NCI-H2171 (cell line): ENCODE measurements around the gene TNIP3.
"Not testable (repeated sequence)": the region's sequence is repeated elsewhere in the genome, so short reads cannot be mapped to it uniquely, and the experiment has no call there.

Experiments
- DNase-seq: peaks from one replicate; lab custom pipeline; 2025; lab: John Stamatoyannopoulos, UW

Gene TNIP3

GRCh38 chr4:121177246-121178137 lies 13.4 kb upstream of the TNIP3 start:
- no peak for DNase-seq

GRCh38 chr4:121176082-121176934 lies 12.2 kb upstream of the TNIP3 start:
- DNase-seq, result no peak

GRCh38 chr4:121171477-121171876 lies 7.4 kb upstream of the TNIP3 start:
- DNase-seq, result not testable (repeated sequence)

- no peak for DNase-seq
Observed at GRCh38 chr4:121168446-121169281, 4.5 kb upstream of the TNIP3 start.

GRCh38 chr4:121166976-121167375 lies 2.9 kb upstream of the TNIP3 start:
- no peak for DNase-seq

- no peak for DNase-seq
Observed at GRCh38 chr4:121165206-121165605, 1.1 kb upstream of the TNIP3 start.

- DNase-seq, result no peak
Observed at GRCh38 chr4:121156822-121157769, 7.0 kb downstream of the TNIP3 start.

GRCh38 chr4:121155893-121156292 lies 8.2 kb downstream of the TNIP3 start:
- DNase-seq, result no peak

- DNase-seq, result no peak
Observed at GRCh38 chr4:121154103-121154515, 10.0 kb downstream of the TNIP3 start.

- no peak for DNase-seq
Observed at GRCh38 chr4:121151942-121152341, 12.2 kb downstream of the TNIP3 start.

- no peak for DNase-seq
Observed at GRCh38 chr4:121150486-121150885, 13.6 kb downstream of the TNIP3 start.

GRCh38 chr4:121150003-121150402 lies 14.1 kb downstream of the TNIP3 start:
- DNase-seq, result no peak

GRCh38 chr4:121148621-121149020 lies 15.5 kb downstream of the TNIP3 start:
- no peak for DNase-seq

GRCh38 chr4:121148000-121148399 lies 16.1 kb downstream of the TNIP3 start:
- no peak for DNase-seq

- no peak for DNase-seq
Observed at GRCh38 chr4:121146530-121146929, 17.6 kb downstream of the TNIP3 start.

GRCh38 chr4:121145430-121145829 lies 18.7 kb downstream of the TNIP3 start:
- no peak for DNase-seq

- no peak for DNase-seq
Observed at GRCh38 chr4:121144021-121144420, 20.1 kb downstream of the TNIP3 start.

GRCh38 chr4:121143131-121143530 lies 21.0 kb downstream of the TNIP3 start:
- DNase-seq, result no peak

- DNase-seq, result no peak
Observed at GRCh38 chr4:121140716-121141460, 23.2 kb downstream of the TNIP3 start.
